NK-92 (cell line): ENCODE data around the gene SLC6A4.
"Not testable (repeated sequence)": the region's sequence is repeated elsewhere in the genome, so short reads cannot be mapped to it uniquely, and the experiment has no call there.

Experiments
- DNase-seq: peaks from one replicate; lab custom pipeline; 2025; ENCODE audit not compliant: unreplicated experiment; lab: John Stamatoyannopoulos, UW

SLC6A4 gene

GRCh38 chr17:30239089-30239462 lies 3.6 kb upstream of the SLC6A4 start:
- DNase-seq = no peak

- DNase-seq = no peak
Measured at GRCh38 chr17:30238387-30239088, 3.0 kb upstream of the SLC6A4 start.

- DNase-seq = no peak
Measured at GRCh38 chr17:30238003-30238344, 2.5 kb upstream of the SLC6A4 start.

GRCh38 chr17:30237296-30238002 lies 2.0 kb upstream of the SLC6A4 start:
- DNase-seq = no peak

- no peak for DNase-seq
Measured at GRCh38 chr17:30236766-30237165, 1.3 kb upstream of the SLC6A4 start.

GRCh38 chr17:30236297-30236624 lies 764 bp upstream of the SLC6A4 start:
- DNase-seq = no peak

- DNase-seq = no peak
Measured at GRCh38 chr17:30234964-30235363, 533 bp downstream of the SLC6A4 start.

GRCh38 chr17:30234296-30234695 lies 1.2 kb downstream of the SLC6A4 start:
- DNase-seq = no peak

- no peak for DNase-seq
Measured at GRCh38 chr17:30232824-30233427, 2.6 kb downstream of the SLC6A4 start.

- no peak for DNase-seq
Measured at GRCh38 chr17:30232015-30232823, 3.3 kb downstream of the SLC6A4 start.

GRCh38 chr17:30230596-30231125 lies 4.8 kb downstream of the SLC6A4 start:
- DNase-seq = no peak

- not testable (repeated sequence) for DNase-seq
Measured at GRCh38 chr17:30230009-30230408, 5.5 kb downstream of the SLC6A4 start.

GRCh38 chr17:30229012-30229411 lies 6.5 kb downstream of the SLC6A4 start:
- no peak for DNase-seq

- DNase-seq = no peak
Measured at GRCh38 chr17:30228011-30228410, 7.5 kb downstream of the SLC6A4 start.

- no peak for DNase-seq
Measured at GRCh38 chr17:30226878-30227277, 8.6 kb downstream of the SLC6A4 start.

- no peak for DNase-seq
Measured at GRCh38 chr17:30225919-30226553, 9.5 kb downstream of the SLC6A4 start.

- DNase-seq = no peak
Measured at GRCh38 chr17:30225112-30225511, 10.4 kb downstream of the SLC6A4 start.

GRCh38 chr17:30224419-30224960 lies 11.0 kb downstream of the SLC6A4 start:
- DNase-seq = no peak

- DNase-seq = no peak
Measured at GRCh38 chr17:30222721-30223175, 12.7 kb downstream of the SLC6A4 start.

- DNase-seq = no peak
Measured at GRCh38 chr17:30222251-30222650, 13.2 kb downstream of the SLC6A4 start.

- no peak for DNase-seq
Measured at GRCh38 chr17:30221346-30221745, 14.2 kb downstream of the SLC6A4 start.
